Progenitor cell of endocrine pancreas (in vitro differentiated cells): Measurements from ENCODE around the gene PHYHD1. TPM values are rescaled to one million over a fixed set of nuclear protein-coding genes. Genes with fewer than 3 reads are reported as not detected.

Experiments
- DNase-seq: peaks from one replicate; pipeline ENCODE4 v3.0.0; 2021; ENCODE audit warnings: low spot score; ENCODE audit not compliant: unreplicated experiment
- H3K27ac Mint-ChIP-seq: 2 replicates; pipeline ENCODE4 v1.8.0; 2021; ENCODE audit warnings: mild to moderate bottlenecking, moderate library complexity, mixed read lengths
- H3K27me3 Mint-ChIP-seq: 2 replicates; pipeline ENCODE4 v1.8.0; 2021; ENCODE audit warnings: mixed read lengths
- H3K36me3 Mint-ChIP-seq: 2 replicates; pipeline ENCODE4 v1.8.0; 2022; ENCODE audit warnings: mixed read lengths; ENCODE audit not compliant: insufficient read depth
- H3K4me1 Mint-ChIP-seq: 2 replicates; pipeline ENCODE4 v1.8.0; 2021; ENCODE audit warnings: low read depth, mixed read lengths
- H3K4me3 Mint-ChIP-seq: 2 replicates; pipeline ENCODE4 v1.8.0; 2021; ENCODE audit warnings: low read depth, mild to moderate bottlenecking, moderate library complexity, mixed read lengths
- H3K9me3 Mint-ChIP-seq: 2 replicates; pipeline ENCODE4 v1.8.0; 2021; ENCODE audit warnings: low read depth, mixed read lengths
- total RNA-seq: library from RNA; stranded (reverse); gene quantifications from 2 replicates; pipeline ENCODE4 v1.2.1, GENCODE V29; 2021
- TF ChIP-seq, protein P1 (sequence below): fragments of 200-600 bp; sonication (generic); IDR thresholded peaks from one replicate; pipeline ENCODE4 v1.5.0; 2021; ENCODE audit warnings: antibody characterized with exemption, mild to moderate bottlenecking; ENCODE audit not compliant: unreplicated experiment

Gene PHYHD1
- total RNA-seq, 1 donor from 2014 or later, result 19.9 TPM

DNA sequence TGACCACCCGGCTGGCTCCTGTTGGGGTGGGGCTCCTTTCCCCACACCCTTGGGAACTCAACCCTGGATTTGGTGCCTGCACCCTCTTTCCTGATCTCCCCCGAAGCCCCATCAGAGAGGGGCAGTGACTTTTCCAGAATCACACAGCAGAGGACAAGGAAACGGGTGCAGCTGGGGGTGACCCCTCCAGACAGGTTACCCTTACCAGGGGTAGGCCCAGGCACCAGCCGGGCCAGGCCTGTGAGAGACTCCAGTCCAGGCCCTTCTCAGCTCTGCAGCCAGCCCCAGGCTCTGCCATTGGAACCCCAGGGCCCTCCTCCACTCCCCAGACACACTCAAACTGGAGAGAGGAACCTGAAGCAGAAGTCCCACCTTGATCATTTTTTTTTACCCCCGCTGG lies 19.0 kb upstream of the PHYHD1 start:
- no peak for DNase-seq
- TF ChIP-seq, protein P1, sequence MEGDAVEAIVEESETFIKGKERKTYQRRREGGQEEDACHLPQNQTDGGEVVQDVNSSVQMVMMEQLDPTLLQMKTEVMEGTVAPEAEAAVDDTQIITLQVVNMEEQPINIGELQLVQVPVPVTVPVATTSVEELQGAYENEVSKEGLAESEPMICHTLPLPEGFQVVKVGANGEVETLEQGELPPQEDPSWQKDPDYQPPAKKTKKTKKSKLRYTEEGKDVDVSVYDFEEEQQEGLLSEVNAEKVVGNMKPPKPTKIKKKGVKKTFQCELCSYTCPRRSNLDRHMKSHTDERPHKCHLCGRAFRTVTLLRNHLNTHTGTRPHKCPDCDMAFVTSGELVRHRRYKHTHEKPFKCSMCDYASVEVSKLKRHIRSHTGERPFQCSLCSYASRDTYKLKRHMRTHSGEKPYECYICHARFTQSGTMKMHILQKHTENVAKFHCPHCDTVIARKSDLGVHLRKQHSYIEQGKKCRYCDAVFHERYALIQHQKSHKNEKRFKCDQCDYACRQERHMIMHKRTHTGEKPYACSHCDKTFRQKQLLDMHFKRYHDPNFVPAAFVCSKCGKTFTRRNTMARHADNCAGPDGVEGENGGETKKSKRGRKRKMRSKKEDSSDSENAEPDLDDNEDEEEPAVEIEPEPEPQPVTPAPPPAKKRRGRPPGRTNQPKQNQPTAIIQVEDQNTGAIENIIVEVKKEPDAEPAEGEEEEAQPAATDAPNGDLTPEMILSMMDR, result no peak
- no peaks in the 10 kb centered on the region for H3K27me3 Mint-ChIP-seq
- H3K4me1 Mint-ChIP-seq, result no peaks in the 10 kb centered on the region
- H3K4me3 Mint-ChIP-seq, result no peak overlapping the region
- H3K27ac Mint-ChIP-seq, result no peak overlapping the region
- peaks cover 5% of the 10 kb centered on the region for H3K36me3 Mint-ChIP-seq
- H3K9me3 Mint-ChIP-seq, result no peaks in the 10 kb centered on the region

DNA sequence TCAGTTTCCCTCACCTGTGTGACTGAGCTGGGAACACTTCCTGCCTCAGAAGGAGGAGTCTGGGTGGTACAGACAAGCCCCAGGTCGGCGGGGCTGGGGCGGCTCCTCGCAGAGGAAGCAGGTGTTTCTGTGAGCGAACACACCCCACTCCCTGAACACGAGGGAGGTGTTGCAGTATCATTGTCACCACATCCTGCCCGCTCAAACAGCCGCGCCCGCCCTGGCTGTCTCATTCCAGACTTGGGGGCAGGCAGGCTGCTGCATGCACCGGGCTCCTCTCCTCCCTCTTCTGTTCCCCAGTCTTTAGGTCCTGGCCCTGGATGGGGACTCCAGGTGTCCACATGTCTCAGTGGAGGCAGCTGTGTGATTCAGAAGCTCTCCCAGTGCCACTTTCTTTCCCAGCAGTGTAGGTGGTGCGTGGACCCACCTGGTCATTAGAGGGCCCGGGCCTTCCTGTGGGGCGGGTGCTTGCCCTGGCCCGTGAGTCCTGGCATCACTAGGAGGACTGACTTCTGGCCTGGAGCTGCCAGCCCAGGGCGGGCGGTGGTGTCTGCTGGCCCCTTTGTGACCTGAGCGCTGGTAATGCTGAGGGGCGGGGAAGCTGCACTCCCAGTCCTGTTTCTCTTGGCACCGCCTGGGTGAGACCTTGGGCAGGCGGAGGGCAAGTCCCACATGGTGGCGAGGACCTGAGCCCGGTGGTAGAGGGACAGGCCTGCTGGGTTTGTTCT lies 18.3 kb upstream of the PHYHD1 start:
- H3K27me3 Mint-ChIP-seq, result no peaks in the 10 kb centered on the region
- no peaks in the 10 kb centered on the region for H3K4me1 Mint-ChIP-seq

DNA sequence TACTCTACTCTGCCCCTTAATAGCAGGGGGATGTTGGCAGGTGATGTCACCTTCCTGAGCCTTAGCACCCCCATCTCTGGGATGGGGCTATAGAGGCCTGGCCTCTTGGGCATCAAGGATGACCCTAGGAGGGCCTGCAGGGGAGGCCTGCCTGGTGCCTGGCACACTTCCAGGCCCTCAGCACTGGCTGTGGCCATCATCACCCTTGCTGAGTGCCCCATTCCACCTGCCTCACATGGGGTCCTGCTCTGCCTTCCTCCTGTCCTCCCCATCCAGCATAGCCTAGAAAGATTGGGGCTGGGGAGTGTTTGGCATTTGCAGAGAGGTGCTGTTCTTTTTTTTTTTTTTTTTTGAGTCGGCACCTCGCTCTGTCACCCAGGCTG lies 17.7 kb upstream of the PHYHD1 start:
- no peaks in the 10 kb centered on the region for H3K4me1 Mint-ChIP-seq
- H3K27me3 Mint-ChIP-seq, result no peaks in the 10 kb centered on the region
- no peaks in the 10 kb centered on the region for H3K9me3 Mint-ChIP-seq
- no peak overlapping the region for H3K4me3 Mint-ChIP-seq
- DNase-seq, result no peak
- H3K27ac Mint-ChIP-seq, result no peak overlapping the region
- H3K36me3 Mint-ChIP-seq, result peaks cover 6% of the 10 kb centered on the region
- TF ChIP-seq, protein P1, result no peak

More for the DNA sequence above, 18.3 kb upstream of the PHYHD1 start:
- no peak for DNase-seq
- no peak overlapping the region for H3K27ac Mint-ChIP-seq
- H3K4me3 Mint-ChIP-seq, result no peak overlapping the region
- H3K36me3 Mint-ChIP-seq, result peaks cover 4% of the 10 kb centered on the region
- TF ChIP-seq, protein P1, result no peak
- no peaks in the 10 kb centered on the region for H3K9me3 Mint-ChIP-seq

DNA sequence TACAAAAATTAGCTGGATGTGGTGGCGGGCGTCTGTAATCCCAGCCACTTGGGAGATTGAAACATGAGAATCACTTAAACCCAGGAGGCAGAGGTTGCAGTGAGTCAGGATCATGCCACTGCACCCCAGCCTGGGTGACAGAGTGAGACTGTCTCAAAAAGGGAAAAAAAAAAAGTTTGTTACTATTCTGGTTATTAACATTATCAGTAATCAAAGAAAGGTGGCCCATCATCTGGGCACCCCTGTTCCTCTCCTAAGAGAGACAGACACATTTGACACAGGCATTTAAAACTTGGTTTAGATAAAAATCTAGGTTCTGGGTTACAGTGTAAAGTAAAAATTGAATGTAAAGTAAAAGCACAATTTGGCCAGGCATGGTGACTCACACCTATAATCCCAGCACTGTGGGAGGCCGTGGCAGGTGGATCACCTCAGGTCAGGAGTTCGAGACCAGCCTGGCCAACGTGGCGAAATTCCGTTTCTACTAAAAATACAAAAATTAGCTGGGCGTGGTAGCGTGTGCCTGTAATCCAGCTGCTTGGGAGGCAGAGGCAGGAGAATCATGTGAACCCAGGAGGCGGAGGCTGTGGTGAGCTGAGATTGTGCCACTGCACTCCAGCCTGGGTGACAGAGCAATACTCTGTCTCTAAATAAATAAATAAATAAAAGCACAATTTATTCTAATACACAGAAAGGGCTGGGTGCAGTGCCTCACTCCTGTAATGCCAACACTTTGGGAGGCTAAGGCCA lies 16.7 kb upstream of the PHYHD1 start:
- H3K27me3 Mint-ChIP-seq, result no peaks in the 10 kb centered on the region
- TF ChIP-seq, protein P1, result no peak
- H3K27ac Mint-ChIP-seq, result peak overlapping the region; percentile 52
- no peak overlapping the region for H3K4me3 Mint-ChIP-seq
- H3K36me3 Mint-ChIP-seq, result peaks cover 12% of the 10 kb centered on the region
- no peaks in the 10 kb centered on the region for H3K4me1 Mint-ChIP-seq
- no peaks in the 10 kb centered on the region for H3K9me3 Mint-ChIP-seq
- DNase-seq, result no peak

DNA sequence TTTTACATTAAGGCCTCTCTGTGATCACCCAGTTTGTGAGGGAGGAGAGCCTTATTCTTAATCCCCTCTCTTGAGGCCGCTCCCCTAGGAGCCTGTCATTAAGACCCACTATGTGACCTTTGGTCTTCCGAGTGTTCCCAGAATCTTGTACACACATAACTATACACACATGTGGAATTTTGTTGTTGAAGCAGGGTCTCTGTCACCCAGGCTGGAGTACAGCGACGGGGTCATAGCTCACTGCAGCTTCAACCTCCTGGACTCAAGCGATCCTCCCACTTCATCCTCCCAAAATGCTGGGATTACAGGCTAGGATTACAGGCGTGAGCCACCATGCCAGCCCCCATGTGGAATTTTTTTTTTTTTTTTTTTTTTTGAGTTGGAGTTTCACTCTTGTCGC lies 14.8 kb upstream of the PHYHD1 start:
- no peak for DNase-seq
- H3K4me3 Mint-ChIP-seq, result no peak overlapping the region
- H3K27me3 Mint-ChIP-seq, result no peaks in the 10 kb centered on the region
- no peaks in the 10 kb centered on the region for H3K4me1 Mint-ChIP-seq
- peaks cover 16% of the 10 kb centered on the region for H3K36me3 Mint-ChIP-seq
- TF ChIP-seq, protein P1, result no peak
- H3K27ac Mint-ChIP-seq, result no peak overlapping the region
- H3K9me3 Mint-ChIP-seq, result no peaks in the 10 kb centered on the region
